Uterus (tissue), 2 donors: ENCODE measurements around the gene CENPF.

Experiments used
- POLR2A ChIP-seq, 2 donors: fragments of 450-650 bp; IDR thresholded peaks; one replicate each; pipeline ENCODE4 v1.6.1; 2016; ENCODE audit warnings: antibody characterized with exemption in 2 of 2, mild to moderate bottlenecking in 1 of 2, moderate library complexity in 1 of 2
- TF ChIP-seq, protein P1 (sequence below), 4 experiments: fragments of 200-600 bp in 2 of 4; fragments of 450-650 bp in 2 of 4; sonication (generic) in 2 of 4; IDR thresholded peaks; one replicate each; pipeline ENCODE4 v1.5.1; 2016 to 2019; ENCODE audit warnings: antibody characterized with exemption in 4 of 4, mild to moderate bottlenecking in 2 of 4, moderate library complexity in 1 of 4

DNA sequence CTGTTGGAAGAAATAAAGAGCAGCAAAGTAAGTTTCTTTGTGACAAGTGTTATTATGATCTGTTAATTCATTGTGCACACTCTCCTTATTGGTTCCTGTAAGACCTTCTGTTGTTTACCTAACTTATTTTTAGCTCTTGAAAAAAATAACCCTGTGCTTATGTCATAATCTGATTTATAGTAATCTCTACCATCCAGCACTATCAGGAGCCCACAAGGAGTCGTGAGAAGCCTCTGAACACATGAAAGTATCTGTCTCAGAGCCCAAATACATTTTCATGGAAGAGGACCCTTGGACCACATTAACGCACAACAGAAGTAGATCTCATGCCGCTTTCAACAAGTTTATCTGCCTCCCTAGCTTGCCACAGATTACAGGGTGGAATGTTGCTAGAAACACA, 45.8 kb downstream of the CENPF start:
- TF ChIP-seq POLR2A (IDR thresholded peaks at IDR 0.05), result no peak
- TF ChIP-seq, protein P1, sequence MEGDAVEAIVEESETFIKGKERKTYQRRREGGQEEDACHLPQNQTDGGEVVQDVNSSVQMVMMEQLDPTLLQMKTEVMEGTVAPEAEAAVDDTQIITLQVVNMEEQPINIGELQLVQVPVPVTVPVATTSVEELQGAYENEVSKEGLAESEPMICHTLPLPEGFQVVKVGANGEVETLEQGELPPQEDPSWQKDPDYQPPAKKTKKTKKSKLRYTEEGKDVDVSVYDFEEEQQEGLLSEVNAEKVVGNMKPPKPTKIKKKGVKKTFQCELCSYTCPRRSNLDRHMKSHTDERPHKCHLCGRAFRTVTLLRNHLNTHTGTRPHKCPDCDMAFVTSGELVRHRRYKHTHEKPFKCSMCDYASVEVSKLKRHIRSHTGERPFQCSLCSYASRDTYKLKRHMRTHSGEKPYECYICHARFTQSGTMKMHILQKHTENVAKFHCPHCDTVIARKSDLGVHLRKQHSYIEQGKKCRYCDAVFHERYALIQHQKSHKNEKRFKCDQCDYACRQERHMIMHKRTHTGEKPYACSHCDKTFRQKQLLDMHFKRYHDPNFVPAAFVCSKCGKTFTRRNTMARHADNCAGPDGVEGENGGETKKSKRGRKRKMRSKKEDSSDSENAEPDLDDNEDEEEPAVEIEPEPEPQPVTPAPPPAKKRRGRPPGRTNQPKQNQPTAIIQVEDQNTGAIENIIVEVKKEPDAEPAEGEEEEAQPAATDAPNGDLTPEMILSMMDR (IDR thresholded peaks at IDR 0.05), result no peak
